ENCODE measurements around the gene UBTF. TPM values are rescaled to one million over a fixed set of nuclear protein-coding genes. Genes with fewer than 3 reads are reported as not detected.
A peak's percentile ranks its signal among the peaks of the same experiment; 100 is the strongest.

UBTF gene
- total and polyA plus RNA-seq, 2 of the 4 experiments (the other 2 are of a cell fraction) = 29.7 to 42.1 TPM

DNA sequence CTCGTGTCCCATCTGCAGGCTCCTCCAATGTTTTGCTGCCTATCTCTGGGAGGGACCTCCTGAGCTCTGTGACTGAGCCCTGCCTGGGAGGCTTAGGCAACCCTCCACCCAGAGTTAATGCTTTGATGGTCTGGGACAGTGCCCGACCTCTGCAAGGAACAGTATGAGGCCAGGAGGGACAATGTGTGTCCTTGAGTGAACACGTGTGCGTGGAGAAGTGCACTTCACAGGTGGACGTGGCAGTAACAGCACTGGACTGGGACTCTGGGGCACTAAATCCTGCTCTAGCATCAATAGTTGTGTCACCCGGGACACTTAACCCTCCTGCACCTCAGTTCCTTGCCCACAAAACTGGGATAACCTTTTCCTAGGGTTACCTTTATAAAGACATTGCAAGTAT lies 4.6 kb downstream of the UBTF start:
- TF ChIP-seq SMC3 (IDR thresholded peaks at IDR 0.05; ENCODE audit: low read depth, low read length) (no peak), RFX5 (IDR thresholded peaks at IDR 0.05; ENCODE audit: low read depth, low read length) (no peak), RAD21 (IDR thresholded peaks at IDR 0.05; ENCODE audit: low read length) (no peak), MXI1 (IDR thresholded peaks at IDR 0.05; ENCODE audit: borderline replicate concordance, low read depth, low read length) (no peak), POLR2A (IDR thresholded peaks at IDR 0.05; ENCODE audit: low read depth, low read length) (no peak), FOS (IDR thresholded peaks at IDR 0.05; ENCODE audit: low read depth, low read length) (no peak), ELK1 (IDR thresholded peaks at IDR 0.05; ENCODE audit: borderline replicate concordance, low read depth, low read length) (no peak), BHLHE40 (IDR thresholded peaks at IDR 0.05; ENCODE audit: low read depth, low read length) (no peak), CHD1 (IDR thresholded peaks at IDR 0.05; ENCODE audit: low read depth, low read length) (no peak), USF2 (IDR thresholded peaks at IDR 0.05; ENCODE audit: low read depth, low read length) (no peak), RCOR1 (IDR thresholded peaks at IDR 0.05; ENCODE audit: insufficient replicate concordance, low read length) (no peak), CEBPB (IDR thresholded peaks at IDR 0.05; ENCODE audit: low read depth, low read length) (no peak), MAFK (IDR thresholded peaks at IDR 0.05; ENCODE audit: low read depth, low read length) (no peak), MAZ (IDR thresholded peaks at IDR 0.05; ENCODE audit: borderline replicate concordance, low read depth, low read length) (no peak), CTCF (conservative IDR thresholded peaks at IDR 0.05; ENCODE audit: low read depth, low read length) (no peak)
- no peak overlapping the region for H2AFZ ChIP-seq (replicated peaks; ENCODE audit: low read length, poor library complexity)
- intact Hi-C loops (cut with micrococcal nuclease) (loop anchor here (10.0 kb wide), 1 partner anchor 290 kb away; the partner anchor contains the start of gene GPATCH8), dilution Hi-C loops (cut with HindIII; ENCODE audit: low sequenced_read_pairs, unreplicated experiment) (no loop called here), in situ Hi-C loops (cut with MboI; ENCODE audit: low sequenced_read_pairs) (loop anchor here (25.0 kb wide), 2 partner anchors 297 to 422 kb away; partner anchors contain the start of gene GPATCH8)
- H3K27ac ChIP-seq (ENCODE audit: insufficient read depth, low read length) = no peak overlapping the region
- no peak overlapping the region for H4K5ac ChIP-seq (ENCODE audit: low read depth, low read length)
- no peak overlapping the region for H3K4ac ChIP-seq (ENCODE audit: low read depth, low read length)
- no peak overlapping the region for H3K9ac ChIP-seq (ENCODE audit: low read depth, low read length)
- H3K4me3 ChIP-seq (ENCODE audit: insufficient read depth, low read depth, low read length) = no peak overlapping the region
- no peak overlapping the region for H4K8ac ChIP-seq (ENCODE audit: low read depth in 2 of 2, low read length in 2 of 2)
- no peak overlapping the region for H3K56ac ChIP-seq (ENCODE audit: extremely low read depth, insufficient read depth, low read length)
- peaks cover 8% of the 10 kb centered on the region for H3K4me1 ChIP-seq (ENCODE audit: control insufficient read depth, insufficient read depth, low read length)
- H2AK9ac ChIP-seq (replicated peaks; ENCODE audit: low read depth, low read length, poor library complexity) = peak overlapping the region; percentile 31
- no peak overlapping the region for H2BK5ac ChIP-seq (ENCODE audit: low read depth, low read length, poor library complexity, severe bottlenecking)
- no peaks in the 10 kb centered on the region for H3K27me3 ChIP-seq (ENCODE audit: control insufficient read depth, insufficient read depth, low read length)
- no peak overlapping the region for H2AK5ac ChIP-seq (ENCODE audit: low read depth, low read length)
- CTCF ChIA-PET = no interaction called here
- H4K91ac ChIP-seq (ENCODE audit: insufficient read depth, low read depth, low read length) = no peak overlapping the region
- no peak overlapping the region for H2BK15ac ChIP-seq (ENCODE audit: low read depth, low read length)
- H3K14ac ChIP-seq (replicated peaks; ENCODE audit: low read depth, low read length) = no peak overlapping the region
- H3K79me1 ChIP-seq (ENCODE audit: low read depth in 1 of 2, low read length in 2 of 2) = peaks cover 38 to 54% of the 10 kb centered on the region in 2 experiments
- BruUV-seq (replicated peaks) = no TSS peak
- ATAC-seq (ENCODE audit: low read depth) = no peak
- H3K36me3 ChIP-seq (ENCODE audit: control insufficient read depth, insufficient read depth, low read length) = peaks cover 51% of the 10 kb centered on the region
- H2BK120ac ChIP-seq (ENCODE audit: low read depth, low read length) = no peak overlapping the region
- H2BK20ac ChIP-seq (ENCODE audit: low read depth, low read length) = no peak overlapping the region
- H3K23ac ChIP-seq (ENCODE audit: low read depth, low read length) = no peak overlapping the region
- no peaks in the 10 kb centered on the region for H3K9me3 ChIP-seq (ENCODE audit: control insufficient read depth, insufficient read depth, low read length)
- WGBS, 2 experiments (ENCODE audit: extremely low coverage in 2 of 2, insufficient read length in 1 of 2) = 100% methylated on average over 3 of the region's 6 CpGs; no CpG with 5 or more reads in 1 of the 2 experiments
- DNase-seq = no peak
- peaks cover 20% of the 10 kb centered on the region for H3K9me1 ChIP-seq (ENCODE audit: insufficient read depth, low read length)
- H4K20me1 ChIP-seq (ENCODE audit: insufficient read depth, low read length) = peaks cover 34% of the 10 kb centered on the region
- H3K18ac ChIP-seq (ENCODE audit: low read depth, low read length) = no peak overlapping the region
- POLR2A ChIA-PET (ENCODE audit: unreplicated experiment) = no interaction called here
- H3K4me2 ChIP-seq (ENCODE audit: low read depth, low read length) = no peak overlapping the region

Measured in IMR-90 (cell line).